GM12875 (cell line): Measurements from ENCODE around the gene DNAH8.

Experiments
- H3K4me3 ChIP-seq: one replicate; pipeline ENCODE4 v1.5.1; 2011; ENCODE audit warnings: low read depth, low read length, control low read depth
- CTCF ChIP-seq: IDR thresholded peaks from 2 replicates; pipeline ENCODE4 v1.5.1; 2011; ENCODE audit warnings: low read depth, mild to moderate bottlenecking, control low read depth, inconsistent platforms, low read length, moderate library complexity, borderline replicate concordance; ENCODE audit not compliant: insufficient read depth

DNAH8 gene

DNA sequence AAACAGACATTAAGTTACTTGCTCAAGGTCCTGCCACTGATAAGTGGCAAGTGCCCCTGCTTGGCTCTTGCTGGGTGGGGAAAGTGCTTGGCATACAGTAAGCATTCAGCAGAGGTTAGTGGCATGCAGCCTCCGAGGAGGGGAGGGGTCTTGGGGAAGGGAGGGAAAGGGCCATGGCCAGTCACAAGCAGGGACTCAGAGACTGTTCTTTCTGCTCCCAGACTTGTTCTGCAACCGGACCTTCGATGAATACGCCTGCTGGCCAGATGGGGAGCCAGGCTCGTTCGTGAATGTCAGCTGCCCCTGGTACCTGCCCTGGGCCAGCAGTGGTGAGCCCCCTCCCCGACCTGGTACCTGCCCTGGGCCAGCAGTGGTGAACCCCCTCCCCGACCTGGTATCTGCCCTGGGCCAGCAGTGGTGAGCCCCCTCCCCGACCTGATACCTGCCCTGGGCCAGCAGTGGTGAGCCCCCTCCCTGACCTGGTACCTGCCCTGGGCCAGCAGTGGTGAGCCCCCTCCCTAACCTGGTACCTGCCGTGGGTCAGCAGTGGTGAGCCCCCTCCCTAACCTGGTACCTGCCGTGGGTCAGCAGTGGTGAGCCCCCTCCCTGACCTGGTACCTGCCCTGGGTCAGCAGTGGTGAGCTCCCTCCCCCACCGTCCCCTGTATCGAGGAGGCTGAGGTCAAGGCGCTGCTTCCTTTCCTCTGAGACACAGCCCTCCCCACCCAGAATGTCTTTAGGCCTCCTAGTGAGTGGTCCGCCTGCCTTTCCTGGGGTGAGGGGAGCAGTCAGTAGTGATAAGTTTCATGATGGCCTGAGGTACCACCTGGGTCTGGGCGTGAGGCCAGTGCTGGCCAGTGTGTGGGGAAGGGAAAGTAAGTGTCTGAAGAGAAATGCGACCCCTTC, 342.4 kb downstream of the DNAH8 start:
- H3K4me3 ChIP-seq, result no peak overlapping the region
- no peak for TF ChIP-seq CTCF

DNA sequence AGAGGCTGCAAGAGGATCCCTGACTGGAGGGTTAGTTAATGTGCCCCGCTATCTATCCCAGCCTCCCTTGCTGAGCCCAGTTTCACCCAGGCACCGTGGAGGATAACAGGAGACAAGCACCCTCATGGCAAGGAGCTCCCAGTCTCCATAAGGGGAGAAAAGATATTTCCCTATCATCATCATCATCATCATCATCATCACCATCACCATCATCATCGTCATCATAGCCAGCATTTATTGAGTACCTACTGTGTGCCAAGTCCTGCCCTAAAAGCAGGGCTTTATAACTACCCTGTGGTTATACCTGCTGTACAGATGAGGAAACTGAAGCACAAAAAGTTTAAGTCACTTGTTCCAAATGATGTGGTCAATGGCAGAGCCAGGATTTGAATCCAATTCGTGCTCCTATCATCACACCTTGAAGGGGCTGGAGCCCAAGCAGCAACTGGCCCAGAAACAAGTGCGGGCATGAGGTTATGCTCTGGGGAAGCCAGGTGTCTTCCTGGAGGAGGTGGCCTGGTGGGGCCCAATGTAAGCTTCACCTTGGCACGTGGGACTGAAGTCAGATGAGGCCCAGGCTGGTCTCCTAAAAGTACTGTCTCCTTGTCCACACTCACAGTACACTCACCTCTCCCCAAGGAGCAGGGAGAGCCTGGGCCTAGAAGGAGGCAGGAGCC, 343.5 kb downstream of the DNAH8 start:
- no peak overlapping the region for H3K4me3 ChIP-seq
- TF ChIP-seq CTCF, result no peak

DNA sequence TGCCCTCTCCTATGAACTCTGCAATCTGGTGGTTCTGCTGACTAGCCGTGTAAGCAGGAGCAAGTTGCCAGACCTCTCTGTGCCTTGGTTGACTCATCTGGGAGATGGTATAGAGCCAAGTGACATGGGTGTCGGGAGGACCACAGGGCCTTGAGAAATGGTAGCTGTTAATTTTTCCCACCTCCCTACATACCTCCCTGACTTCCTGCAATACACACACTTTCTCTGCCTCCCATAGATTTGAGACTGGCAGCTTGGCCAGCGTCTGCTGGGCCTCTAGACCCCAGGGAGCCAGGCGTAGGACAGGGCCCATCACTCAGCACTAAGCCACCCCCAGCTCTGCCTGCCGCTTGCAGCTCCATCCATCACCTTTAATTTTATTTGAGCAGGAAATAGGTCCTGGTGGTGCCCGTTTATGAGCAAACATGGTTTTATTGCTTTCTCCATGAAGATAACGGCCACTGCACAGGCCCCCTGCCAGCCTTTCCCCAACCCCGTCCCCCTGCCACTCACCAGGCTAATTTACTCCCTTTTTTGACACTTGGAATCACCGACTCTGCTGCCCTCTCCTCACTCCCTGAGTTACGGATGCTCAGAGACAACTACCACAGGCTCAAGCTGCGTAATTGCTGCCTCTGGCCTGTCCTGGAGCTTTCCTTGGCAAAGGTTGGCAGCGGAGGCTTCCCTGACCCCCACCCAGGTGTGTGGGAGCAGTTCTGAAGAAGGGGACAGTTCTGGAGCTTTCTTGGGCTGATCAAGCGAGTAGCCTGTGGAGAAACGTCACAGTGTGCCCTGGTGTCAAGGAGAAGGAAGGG, 344.6 kb downstream of the DNAH8 start:
- no peak overlapping the region for H3K4me3 ChIP-seq
- no peak for TF ChIP-seq CTCF

- TF ChIP-seq CTCF, result no peak
- no peak overlapping the region for H3K4me3 ChIP-seq
These were observed 345.5 kb downstream of the DNAH8 start for GRCh38 chr6:39060467-39061160.

DNA sequence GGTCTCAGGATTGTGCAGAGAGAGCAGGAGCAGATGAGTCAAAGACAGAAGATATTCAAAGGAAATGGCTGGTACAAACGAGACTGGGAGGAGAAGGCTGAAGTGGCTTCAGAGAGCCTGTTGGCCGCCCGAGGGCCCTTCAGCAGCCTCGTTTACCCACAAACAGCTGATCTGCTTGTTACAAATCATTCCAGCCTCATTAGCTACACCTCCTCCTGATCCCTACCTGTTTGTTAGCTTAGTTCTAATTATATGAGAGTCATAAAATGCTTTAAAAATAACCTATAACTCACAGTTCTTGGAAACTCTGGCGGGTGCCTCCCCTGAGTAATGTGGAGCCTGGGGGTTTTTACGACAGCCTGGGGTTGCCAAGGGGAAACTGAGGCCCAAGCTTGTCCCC, 346.1 kb downstream of the DNAH8 start:
- no peak overlapping the region for H3K4me3 ChIP-seq
- no peak for TF ChIP-seq CTCF

DNA sequence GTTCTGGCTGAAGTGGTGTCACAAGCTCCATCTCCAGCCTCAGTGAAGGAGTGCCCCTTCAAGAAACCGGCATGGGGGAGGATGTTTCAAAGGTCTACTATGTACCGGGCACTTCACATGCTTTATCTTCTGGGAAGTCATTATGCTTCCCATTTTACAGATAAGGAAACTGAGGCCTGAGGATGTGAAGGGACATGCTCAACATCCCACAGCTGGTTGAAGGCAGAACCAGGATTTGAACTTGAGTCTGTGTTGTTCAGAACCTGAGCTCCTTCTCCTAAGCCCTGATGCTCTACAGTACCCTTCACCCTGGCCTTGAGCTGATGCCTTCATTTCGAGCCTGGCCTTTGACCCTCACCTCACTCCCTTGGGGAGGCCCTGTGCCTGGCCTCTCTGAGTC, 346.5 kb downstream of the DNAH8 start:
- H3K4me3 ChIP-seq, result no peak overlapping the region
- TF ChIP-seq CTCF, result no peak
